Chondrocyte (in vitro differentiated cells): Measurements from ENCODE around the gene ANKRD12. TPM values are rescaled to one million over a fixed set of nuclear protein-coding genes. Genes with fewer than 3 reads are reported as not detected.

Source experiments
- DNase-seq: peaks from one replicate; pipeline ENCODE4 v3.0.0; 2021; ENCODE audit warnings: mixed read lengths, low spot score
- H3K27ac Mint-ChIP-seq: one replicate; pipeline ENCODE4 v1.8.0; 2021; ENCODE audit warnings: mild to moderate bottlenecking, moderate library complexity, mixed read lengths; ENCODE audit not compliant: unreplicated experiment
- H3K27me3 Mint-ChIP-seq: 2 replicates; pipeline ENCODE4 v1.8.0; 2021; ENCODE audit warnings: low read depth, mixed read lengths
- H3K36me3 Mint-ChIP-seq: 2 replicates; pipeline ENCODE4 v1.8.0; 2021; ENCODE audit warnings: low read depth, mixed read lengths
- H3K4me1 Mint-ChIP-seq: 2 replicates; pipeline ENCODE4 v1.8.0; 2021; ENCODE audit warnings: low read depth, mild to moderate bottlenecking, mixed read lengths
- H3K4me3 Mint-ChIP-seq: one replicate; pipeline ENCODE4 v1.8.0; 2021; ENCODE audit warnings: mild to moderate bottlenecking, moderate library complexity, mixed read lengths; ENCODE audit not compliant: unreplicated experiment
- H3K9me3 Mint-ChIP-seq: 2 replicates; pipeline ENCODE4 v1.8.0; 2021; ENCODE audit warnings: low read depth, mixed read lengths
- total RNA-seq: library from RNA; stranded (reverse); gene quantifications from 3 replicates; pipeline ENCODE4 v1.2.1, GENCODE V29; 2021
- TF ChIP-seq, protein P1 (sequence below): fragments of 200-600 bp; sonication (generic); IDR thresholded peaks from 2 replicates; pipeline ENCODE4 v1.5.0; 2021; ENCODE audit warnings: antibody characterized with exemption, mild to moderate bottlenecking, moderate library complexity

The ANKRD12 gene
- total RNA-seq, 1 donor from 2014 or later = 34.0 TPM

DNA sequence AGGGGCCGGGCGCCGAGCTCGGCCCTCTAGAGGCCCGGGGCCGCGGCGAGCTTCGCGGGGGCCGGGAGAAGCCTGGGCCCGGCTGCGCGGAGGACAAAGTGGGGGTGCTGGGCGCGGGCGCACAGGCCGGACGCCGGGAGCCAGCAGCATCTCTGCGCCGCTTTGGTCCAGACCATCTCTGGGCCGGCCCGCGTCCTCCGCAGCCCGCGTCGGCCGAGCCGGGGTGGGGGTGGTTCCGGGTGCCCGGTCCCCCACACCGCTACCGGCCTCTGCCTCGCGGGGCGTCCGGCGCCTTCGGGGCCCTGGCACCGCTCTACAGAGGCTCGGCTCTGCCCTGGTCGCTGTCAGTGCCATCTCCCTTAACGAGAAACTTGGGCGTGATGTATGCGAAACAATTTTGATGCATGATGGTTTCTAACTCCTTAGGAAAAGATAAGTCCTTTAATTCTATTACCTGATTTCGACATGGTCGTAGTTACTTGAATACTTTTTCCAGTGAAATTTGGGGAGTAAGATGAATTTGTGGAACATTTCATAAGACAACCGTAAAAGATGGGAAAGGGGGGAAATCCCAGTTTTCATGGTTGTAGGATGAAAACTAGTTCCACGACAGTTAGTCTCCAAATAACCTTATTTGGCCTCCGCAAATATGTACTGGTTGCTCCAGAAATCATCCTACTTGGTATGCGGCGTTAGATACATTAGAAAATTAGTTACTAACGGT is 198.6 kb downstream of the ANKRD12 start:
- no peaks in the 10 kb centered on the region for H3K27me3 Mint-ChIP-seq
- no peaks in the 10 kb centered on the region for H3K9me3 Mint-ChIP-seq
- H3K27ac Mint-ChIP-seq = peak overlapping the region; percentile 81
- H3K4me3 Mint-ChIP-seq = peak overlapping the region; percentile 88
- peaks cover 25% of the 10 kb centered on the region for H3K4me1 Mint-ChIP-seq
- H3K36me3 Mint-ChIP-seq = peaks cover 5% of the 10 kb centered on the region
- no peak for DNase-seq
- TF ChIP-seq, protein P1, sequence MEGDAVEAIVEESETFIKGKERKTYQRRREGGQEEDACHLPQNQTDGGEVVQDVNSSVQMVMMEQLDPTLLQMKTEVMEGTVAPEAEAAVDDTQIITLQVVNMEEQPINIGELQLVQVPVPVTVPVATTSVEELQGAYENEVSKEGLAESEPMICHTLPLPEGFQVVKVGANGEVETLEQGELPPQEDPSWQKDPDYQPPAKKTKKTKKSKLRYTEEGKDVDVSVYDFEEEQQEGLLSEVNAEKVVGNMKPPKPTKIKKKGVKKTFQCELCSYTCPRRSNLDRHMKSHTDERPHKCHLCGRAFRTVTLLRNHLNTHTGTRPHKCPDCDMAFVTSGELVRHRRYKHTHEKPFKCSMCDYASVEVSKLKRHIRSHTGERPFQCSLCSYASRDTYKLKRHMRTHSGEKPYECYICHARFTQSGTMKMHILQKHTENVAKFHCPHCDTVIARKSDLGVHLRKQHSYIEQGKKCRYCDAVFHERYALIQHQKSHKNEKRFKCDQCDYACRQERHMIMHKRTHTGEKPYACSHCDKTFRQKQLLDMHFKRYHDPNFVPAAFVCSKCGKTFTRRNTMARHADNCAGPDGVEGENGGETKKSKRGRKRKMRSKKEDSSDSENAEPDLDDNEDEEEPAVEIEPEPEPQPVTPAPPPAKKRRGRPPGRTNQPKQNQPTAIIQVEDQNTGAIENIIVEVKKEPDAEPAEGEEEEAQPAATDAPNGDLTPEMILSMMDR = peak; percentile 65

Other genes starting within 250 kb of the ANKRD12 start
- 76.1 to 90.5 TPM (median 80.5 TPM) in 3 replicates for gene NDUFV2, start 34.1 kb upstream of the ANKRD12 start, total RNA-seq
- gene TWSG1, start 198.0 kb downstream of the ANKRD12 start, total RNA-seq = 79.7 to 99.5 TPM (median 90.5 TPM) in 3 replicates